Chondrocyte (in vitro differentiated cells): ENCODE results near the gene SFXN5. TPM values are rescaled to one million over a fixed set of nuclear protein-coding genes. Genes with fewer than 3 reads are reported as not detected.
"Not testable (repeated sequence)": the region's sequence is repeated elsewhere in the genome, so short reads cannot be mapped to it uniquely, and the experiment has no call there.

Source experiments
- DNase-seq: peaks from one replicate; pipeline ENCODE4 v3.0.0; 2021; ENCODE audit warnings: mixed read lengths, low spot score
- H3K27ac Mint-ChIP-seq: one replicate; pipeline ENCODE4 v1.8.0; 2021; ENCODE audit warnings: mild to moderate bottlenecking, moderate library complexity, mixed read lengths; ENCODE audit not compliant: unreplicated experiment
- H3K27me3 Mint-ChIP-seq: 2 replicates; pipeline ENCODE4 v1.8.0; 2021; ENCODE audit warnings: low read depth, mixed read lengths
- H3K36me3 Mint-ChIP-seq: 2 replicates; pipeline ENCODE4 v1.8.0; 2021; ENCODE audit warnings: low read depth, mixed read lengths
- H3K4me1 Mint-ChIP-seq: 2 replicates; pipeline ENCODE4 v1.8.0; 2021; ENCODE audit warnings: low read depth, mild to moderate bottlenecking, mixed read lengths
- H3K4me3 Mint-ChIP-seq: one replicate; pipeline ENCODE4 v1.8.0; 2021; ENCODE audit warnings: mild to moderate bottlenecking, moderate library complexity, mixed read lengths; ENCODE audit not compliant: unreplicated experiment
- H3K9me3 Mint-ChIP-seq: 2 replicates; pipeline ENCODE4 v1.8.0; 2021; ENCODE audit warnings: low read depth, mixed read lengths
- total RNA-seq: library from RNA; stranded (reverse); gene quantifications from 3 replicates; pipeline ENCODE4 v1.2.1, GENCODE V29; 2021
- TF ChIP-seq, protein P1 (sequence below): fragments of 200-600 bp; sonication (generic); IDR thresholded peaks from 2 replicates; pipeline ENCODE4 v1.5.0; 2021; ENCODE audit warnings: antibody characterized with exemption, mild to moderate bottlenecking, moderate library complexity

The SFXN5 gene
- total RNA-seq, 1 donor from 2014 or later: 10.6 TPM

- TF ChIP-seq, protein P1, sequence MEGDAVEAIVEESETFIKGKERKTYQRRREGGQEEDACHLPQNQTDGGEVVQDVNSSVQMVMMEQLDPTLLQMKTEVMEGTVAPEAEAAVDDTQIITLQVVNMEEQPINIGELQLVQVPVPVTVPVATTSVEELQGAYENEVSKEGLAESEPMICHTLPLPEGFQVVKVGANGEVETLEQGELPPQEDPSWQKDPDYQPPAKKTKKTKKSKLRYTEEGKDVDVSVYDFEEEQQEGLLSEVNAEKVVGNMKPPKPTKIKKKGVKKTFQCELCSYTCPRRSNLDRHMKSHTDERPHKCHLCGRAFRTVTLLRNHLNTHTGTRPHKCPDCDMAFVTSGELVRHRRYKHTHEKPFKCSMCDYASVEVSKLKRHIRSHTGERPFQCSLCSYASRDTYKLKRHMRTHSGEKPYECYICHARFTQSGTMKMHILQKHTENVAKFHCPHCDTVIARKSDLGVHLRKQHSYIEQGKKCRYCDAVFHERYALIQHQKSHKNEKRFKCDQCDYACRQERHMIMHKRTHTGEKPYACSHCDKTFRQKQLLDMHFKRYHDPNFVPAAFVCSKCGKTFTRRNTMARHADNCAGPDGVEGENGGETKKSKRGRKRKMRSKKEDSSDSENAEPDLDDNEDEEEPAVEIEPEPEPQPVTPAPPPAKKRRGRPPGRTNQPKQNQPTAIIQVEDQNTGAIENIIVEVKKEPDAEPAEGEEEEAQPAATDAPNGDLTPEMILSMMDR: no peak
- no peaks in the 10 kb centered on the region for H3K27me3 Mint-ChIP-seq
- H3K4me3 Mint-ChIP-seq: no peak overlapping the region
- peaks cover 39% of the 10 kb centered on the region for H3K4me1 Mint-ChIP-seq
- DNase-seq: no peak
- no peaks in the 10 kb centered on the region for H3K36me3 Mint-ChIP-seq
- no peaks in the 10 kb centered on the region for H3K9me3 Mint-ChIP-seq
- no peak overlapping the region for H3K27ac Mint-ChIP-seq
These were observed 24.4 kb upstream of the SFXN5 start for GRCh38 chr2:73095910-73096309.

DNA sequence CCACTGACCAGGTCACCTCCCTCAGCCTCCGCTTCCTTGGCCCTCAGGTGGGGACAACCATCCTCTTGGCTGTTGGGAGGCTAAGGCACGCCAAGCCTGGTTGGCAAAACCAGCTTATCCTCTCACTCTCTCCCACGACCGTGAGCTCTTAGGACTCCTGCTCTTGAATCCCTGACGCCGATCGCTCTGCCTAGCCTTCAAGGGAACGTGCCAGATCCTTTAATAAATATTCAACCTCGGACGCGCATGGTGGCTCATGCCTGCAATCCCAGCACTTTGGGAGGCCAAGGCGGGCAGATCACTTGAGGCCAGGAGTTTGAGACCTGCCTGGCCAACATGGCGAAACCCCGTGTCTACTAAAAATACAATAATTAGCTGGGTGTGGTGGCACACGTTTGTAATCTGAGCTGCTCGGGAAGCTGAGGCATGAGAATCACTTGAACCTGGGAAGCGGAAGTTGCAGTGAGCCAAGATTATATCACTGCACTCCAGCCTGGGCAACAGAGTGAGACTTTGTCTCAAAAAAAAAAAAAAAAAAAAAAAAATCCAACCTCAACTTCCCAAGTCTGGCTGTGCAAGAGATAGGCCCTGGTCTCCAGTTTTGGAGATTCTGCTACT lies 22.2 kb upstream of the SFXN5 start:
- not testable (repeated sequence) for H3K36me3 Mint-ChIP-seq, H3K9me3 Mint-ChIP-seq, H3K27me3 Mint-ChIP-seq, H3K27ac Mint-ChIP-seq, DNase-seq, H3K4me3 Mint-ChIP-seq
- H3K4me1 Mint-ChIP-seq: peaks cover 59% of the 10 kb centered on the region

- Mint-ChIP-seq H3K4me3 (no peak overlapping the region), H3K27ac (peak overlapping the region; percentile 77), H3K9me3 (no peaks in the 10 kb centered on the region), H3K4me1 (peaks cover 73% of the 10 kb centered on the region), H3K36me3 (peaks cover 2% of the 10 kb centered on the region), H3K27me3 (no peaks in the 10 kb centered on the region)
- no peak for DNase-seq
- TF ChIP-seq, protein P1: no peak
These were observed 20.8 kb upstream of the SFXN5 start for GRCh38 chr2:73092146-73092783.

GRCh38 chr2:73091696-73092095 lies 20.2 kb upstream of the SFXN5 start:
- H3K27me3 Mint-ChIP-seq: no peaks in the 10 kb centered on the region
- H3K36me3 Mint-ChIP-seq: peaks cover 2% of the 10 kb centered on the region
- H3K4me1 Mint-ChIP-seq: peaks cover 78% of the 10 kb centered on the region
- TF ChIP-seq, protein P1: no peak
- H3K9me3 Mint-ChIP-seq: no peaks in the 10 kb centered on the region
- peak; percentile 59 for DNase-seq
- no peak overlapping the region for H3K4me3 Mint-ChIP-seq
- peak overlapping the region; percentile 77 for H3K27ac Mint-ChIP-seq

- no peak for DNase-seq
- Mint-ChIP-seq H3K4me3 (no peak overlapping the region), H3K27me3 (no peaks in the 10 kb centered on the region), H3K9me3 (no peaks in the 10 kb centered on the region), H3K4me1 (peaks cover 84% of the 10 kb centered on the region), H3K27ac (peak overlapping the region; percentile 77), H3K36me3 (peaks cover 2% of the 10 kb centered on the region)
- TF ChIP-seq, protein P1: no peak
These were observed 19.7 kb upstream of the SFXN5 start for GRCh38 chr2:73091164-73091563.
